HepG2 (cell line): ENCODE measurements around the gene FBXW10B. TPM values are rescaled to one million over a fixed set of nuclear protein-coding genes. Genes with fewer than 3 reads are reported as not detected.
"Not testable (repeated sequence)": the region's sequence is repeated elsewhere in the genome, so short reads cannot be mapped to it uniquely, and the experiment has no call there.

Experiments
- ATAC-seq: fragments of 200-7000 bp; cut with Tn5 transposase; 3 replicates; pipeline ENCODE4 v1.9.1; 2020; ENCODE audit warnings: mild to moderate bottlenecking, moderate library complexity
- BruUV-seq: library from RNA; stranded (reverse); fragments of 400-500 nt; replicated peaks from 2 replicates; lab custom pipeline; 2021; lab: Mats Ljungman, UMichigan
- CTCF ChIA-PET: fragments of 300-600 bp; formaldehyde crosslinking; extraction: SDS; loops from one replicate; lab custom pipeline; 2021; ENCODE audit warnings: low total read pairs, inconsistent platforms, low intra/inter-chr PET ratio; lab: Yijun Ruan, JAX
- POLR2A ChIA-PET: fragments of 350-600 bp; sonication (Branson Sonifier 250); formaldehyde crosslinking; loops from one replicate; lab custom pipeline; 2020; ENCODE audit warnings: antibody characterized with exemption, inconsistent platforms; lab: Yijun Ruan, JAX
- DNase-seq: peaks from one replicate; pipeline ENCODE4 v3.0.0-alpha.2; 2015; ENCODE audit warnings: low spot score
- FAIRE-seq: peaks from 3 replicates; lab custom pipeline; 2011; peaks lifted over from hg19 to GRCh38; lab: Jason Lieb, UNC
- H2AFZ ChIP-seq: one replicate; pipeline ENCODE4 v1.6.1; 2011; ENCODE audit warnings: low read length, inconsistent platforms
- H3K27ac ChIP-seq: fragments of 300-600 bp; 3 replicates; pipeline ENCODE4 v1.8.0; 2011; ENCODE audit warnings: mixed run types, mild to moderate bottlenecking, mixed read lengths, low read length, inconsistent platforms; ENCODE audit not compliant: insufficient read depth; ENCODE audit errors: extremely low read length
- H3K27me3 ChIP-seq, 2 experiments: fragments of 200-600 bp in 1 of 2; 2 replicates in 1 of 2; 3 replicates in 1 of 2; pipeline versions ENCODE4 v1.6.0 to v1.8.0; 2011; ENCODE audit warnings: low read length in 2 of 2, mild to moderate bottlenecking in 2 of 2, moderate library complexity in 2 of 2, inconsistent platforms in 1 of 2; ENCODE audit not compliant: insufficient read depth in 2 of 2, control insufficient read depth in 1 of 2
- H3K36me3 ChIP-seq, 2 experiments: fragments of 200-600 bp in 1 of 2; replicated peaks in 1 of 2; 2 replicates in 1 of 2; 3 replicates in 1 of 2; pipeline versions ENCODE4 v1.5.1 to v1.8.0; 2011; ENCODE audit warnings: low read length in 2 of 2, inconsistent platforms in 1 of 2; ENCODE audit not compliant: insufficient read depth in 2 of 2, control insufficient read depth in 1 of 2
- H3K4me1 ChIP-seq: 2 replicates; pipeline ENCODE4 v1.5.1; 2012; ENCODE audit warnings: low read length, inconsistent platforms; ENCODE audit not compliant: insufficient read depth
- H3K4me2 ChIP-seq: 2 replicates; pipeline ENCODE4 v1.6.0; 2011; ENCODE audit warnings: low read depth, low read length, inconsistent platforms
- H3K4me3 ChIP-seq, 3 experiments: fragments of 200-600 bp in 1 of 3; sonication (generic), shearing (Covaris generic) in 1 of 3; replicated peaks in 1 of 3; 2 replicates each; pipeline ENCODE4 v1.5.1; 2011 to 2016; ENCODE audit warnings: low read length in 3 of 3, inconsistent platforms in 2 of 3, low read depth in 2 of 3, mild to moderate bottlenecking in 2 of 3, control low read depth in 1 of 3, mixed read lengths in 1 of 3; ENCODE audit not compliant: insufficient read depth in 1 of 3
- H3K79me2 ChIP-seq: one replicate; pipeline ENCODE4 v1.6.1; 2011; ENCODE audit warnings: low read length, inconsistent platforms; ENCODE audit not compliant: insufficient read depth
- H3K9ac ChIP-seq: 2 replicates; pipeline ENCODE4 v1.6.0; 2011; ENCODE audit warnings: mild to moderate bottlenecking, low read depth, low read length, inconsistent platforms; ENCODE audit not compliant: insufficient read depth
- H3K9me3 ChIP-seq: 2 replicates; pipeline ENCODE4 v1.5.1; 2012; ENCODE audit warnings: mild to moderate bottlenecking, low read length
- H4K20me1 ChIP-seq: 2 replicates; pipeline ENCODE4 v1.6.0; 2011; ENCODE audit warnings: inconsistent platforms, mild to moderate bottlenecking, low read length, moderate library complexity; ENCODE audit not compliant: insufficient read depth
- WGBS: methylation state at CpG from one replicate; pipeline ENCODE4 v1.1.6; 2017; ENCODE audit warnings: low lambda C conversion rate; 5-methylcytosine and 5-hydroxymethylcytosine counted together
- in situ Hi-C: cut with HindIII; loops from 2 replicates; pipeline ENCODE4 v1.10.0; 2017; ENCODE audit warnings: low pct_unique_long_range_greater_than_20kb; ENCODE audit not compliant: extremely low pct_ligation_motif_present
- intact Hi-C: fragments of 100-400 bp; cut with micrococcal nuclease; formaldehyde crosslinking; loops from one replicate; pipeline ENCODE4 v1.10.0; 2022; ENCODE audit not compliant: unreplicated experiment
- polyA plus RNA-seq, 8 experiments: library from polyadenylated mRNA; depleted of rRNA in 3 of 8; stranded (reverse) in 7 of 8; unstranded in 1 of 8; fragments of >200 nt; fragmentation: Illumina TruSeq in 4 of 8; extraction: Trizol in 4 of 8; gene quantifications; 2 replicates each; pipeline versions ENCODE4 v1.2.1 to v1.2.3, GENCODE V29; 2011 to 2016; ENCODE audit warnings: low read depth in 4 of 8, missing spikeins in 1 of 8, mixed read lengths in 1 of 8; ENCODE audit not compliant: insufficient read depth in 1 of 8
- total RNA-seq, 5 experiments: library from RNA; depleted of rRNA; stranded (reverse); fragments of >200 nt; fragmentation: Illumina TruSeq; extraction: Trizol; gene quantifications; 2 replicates each; pipeline ENCODE4 v1.2.3, GENCODE V29; 2016; ENCODE audit warnings: low read depth in 1 of 5

Gene FBXW10B
- total and polyA plus RNA-seq, 2 of the 13 experiments (the other 11 are each of a cell fraction or from before 2014, with no cell fraction given), result 0.13 to 0.15 TPM

DNA sequence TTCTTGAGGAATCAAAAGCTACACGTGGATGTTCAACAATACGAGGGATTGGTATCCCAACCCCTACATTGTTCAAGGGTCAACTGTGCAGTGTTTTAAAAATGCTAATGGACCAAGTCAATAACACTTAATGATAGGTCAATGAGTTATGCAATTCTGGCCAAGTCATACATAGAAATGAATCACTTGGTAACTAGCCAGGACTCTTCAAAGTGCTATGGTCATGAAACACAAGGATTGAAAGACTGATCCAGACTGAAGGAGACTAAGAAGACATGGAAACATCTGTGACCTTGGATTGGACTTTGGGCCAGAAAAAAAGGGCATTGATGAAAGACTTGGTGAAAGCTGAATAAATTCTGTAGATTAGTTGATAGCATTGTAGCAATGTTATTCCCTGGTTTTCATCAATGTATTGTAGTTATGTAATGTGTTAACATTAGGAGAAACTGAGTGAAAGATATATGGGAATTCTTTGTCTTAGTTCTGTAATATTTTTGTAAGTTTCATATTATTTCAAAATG, 11.5 kb upstream of the FBXW10B start:
- H3K9ac ChIP-seq, BruUV-seq, H3K9me3 ChIP-seq, in situ Hi-C loops, DNase-seq, H3K36me3 ChIP-seq, POLR2A ChIA-PET, CTCF ChIA-PET, H3K27me3 ChIP-seq, H3K4me2 ChIP-seq, H4K20me1 ChIP-seq, H3K79me2 ChIP-seq, H3K4me3 ChIP-seq, H3K27ac ChIP-seq, H3K4me1 ChIP-seq, ATAC-seq, intact Hi-C loops, H2AFZ ChIP-seq: not testable (repeated sequence)
- 91% methylated on average over 2 of the region's 2 CpGs for WGBS
- FAIRE-seq, result peak; percentile 28

GRCh38 chr17:15629991-15630390, 10.5 kb upstream of the FBXW10B start:
- WGBS, result 93% methylated on average over 7 of the region's 7 CpGs
- BruUV-seq, CTCF ChIA-PET: not testable (repeated sequence)

GRCh38 chr17:15623661-15624209, 4.2 kb upstream of the FBXW10B start:
- H3K27me3 ChIP-seq, FAIRE-seq, H3K4me1 ChIP-seq, H3K4me2 ChIP-seq, CTCF ChIA-PET, in situ Hi-C loops, ATAC-seq, H3K79me2 ChIP-seq, H2AFZ ChIP-seq, H3K9me3 ChIP-seq, DNase-seq, H3K27ac ChIP-seq, intact Hi-C loops, POLR2A ChIA-PET, H4K20me1 ChIP-seq, H3K4me3 ChIP-seq, BruUV-seq, H3K36me3 ChIP-seq, H3K9ac ChIP-seq: not testable (repeated sequence)
- 91% methylated on average over 3 of the region's 3 CpGs for WGBS

More at GRCh38 chr17:15629991-15630390, 10.5 kb upstream of the FBXW10B start:
- FAIRE-seq, in situ Hi-C loops, H3K27ac ChIP-seq, ATAC-seq, DNase-seq, H3K4me3 ChIP-seq, H3K4me2 ChIP-seq, H3K27me3 ChIP-seq, H3K9ac ChIP-seq, POLR2A ChIA-PET, H3K36me3 ChIP-seq, intact Hi-C loops, H3K4me1 ChIP-seq, H3K79me2 ChIP-seq, H3K9me3 ChIP-seq, H4K20me1 ChIP-seq, H2AFZ ChIP-seq: not testable (repeated sequence)

- H3K79me2 ChIP-seq, H2AFZ ChIP-seq, CTCF ChIA-PET, intact Hi-C loops, H3K9ac ChIP-seq, H3K36me3 ChIP-seq, H3K4me3 ChIP-seq, H3K27ac ChIP-seq, H3K9me3 ChIP-seq, FAIRE-seq, ATAC-seq, POLR2A ChIA-PET, H3K4me2 ChIP-seq, DNase-seq, H3K4me1 ChIP-seq, H4K20me1 ChIP-seq, BruUV-seq, in situ Hi-C loops, H3K27me3 ChIP-seq: not testable (repeated sequence)
- WGBS, result 92% methylated on average over 3 of the region's 4 CpGs
Measured at GRCh38 chr17:15623255-15623654, 3.8 kb upstream of the FBXW10B start.
